Measurements from ENCODE around the gene GNE. TPM values are rescaled to one million over a fixed set of nuclear protein-coding genes. Genes with fewer than 3 reads are reported as not detected.

The GNE gene
- total and polyA plus RNA-seq, 2 of the 13 experiments (the other 11 are each of a cell fraction or from before 2014, with no cell fraction given) = 16.1 to 24.1 TPM

GRCh38 chr9:36165826-36166167 lies 92.5 kb downstream of the GNE start:
- Histone ChIP-seq H3K4me1 (ENCODE audit: insufficient read depth, low read length) (peaks cover 9% of the 10 kb centered on the region; the same call in 1 of the 2 replicates), H2AFZ (ENCODE audit: low read length) (no peak overlapping the region), H3K9me3 (ENCODE audit: low read length) (no peaks in the 10 kb centered on the region), H3K27me3 (ENCODE audit: control insufficient read depth in 1 of 2, insufficient read depth in 2 of 2, low read length in 2 of 2) (peaks cover 4 to 34% of the 10 kb centered on the region in 2 experiments; a peak in 4 of 5 replicates), H3K27ac (ENCODE audit: extremely low read length, insufficient read depth, low read length) (no peak overlapping the region), H3K4me2 (ENCODE audit: low read depth, low read length) (no peak overlapping the region), H3K9ac (ENCODE audit: insufficient read depth, low read depth, low read length) (no peak overlapping the region), H4K20me1 (ENCODE audit: insufficient read depth, low read length) (no peaks in the 10 kb centered on the region), H3K79me2 (ENCODE audit: insufficient read depth, low read length) (no peaks in the 10 kb centered on the region), H3K36me3 (replicated peaks in 1 of 2; ENCODE audit: control insufficient read depth in 1 of 2, insufficient read depth in 2 of 2, low read length in 2 of 2) (no peaks in the 10 kb centered on the region), H3K4me3 (replicated peaks in 1 of 3; ENCODE audit: insufficient read depth in 1 of 3, low read depth in 2 of 3, low read length in 3 of 3) (no peak overlapping the region)
- POLR2A ChIA-PET = no interaction called here
- in situ Hi-C loops (cut with HindIII; ENCODE audit: extremely low pct_ligation_motif_present, low pct_unique_long_range_greater_than_20kb) (loop anchor here (5.0 kb wide), 1 partner anchor 63 kb away; no protein-coding TSS in a partner anchor), intact Hi-C loops (cut with micrococcal nuclease; ENCODE audit: unreplicated experiment) (loop anchor here (1.0 to 5.0 kb wide), 3 partner anchors 62 to 208 kb away; partner anchors contain the start of gene OR2S2)
- BruUV-seq (replicated peaks) = no TSS peak
- CTCF ChIA-PET (ENCODE audit: low intra/inter-chr PET ratio, low total read pairs) = interaction anchor here (0.6 to 3.8 kb wide), 4 partner anchors 63 to 211 kb away, joined by 3 to 40 read pairs (median 8); no protein-coding TSS in a partner anchor
- TF ChIP-seq ZKSCAN5 (CRISPR knock-in tag; IDR thresholded peaks at IDR 0.05) (no peak), EHMT2 (IDR thresholded peaks at IDR 0.05; ENCODE audit: borderline replicate concordance, low read depth, low read length) (no peak), FOXK2 (IDR thresholded peaks at IDR 0.05) (no peak), KMT2A (CRISPR knock-in tag; IDR thresholded peaks at IDR 0.05) (no peak), ZBTB1 (CRISPR knock-in tag; IDR thresholded peaks at IDR 0.05; ENCODE audit: borderline replicate concordance) (no peak), SOX13 (IDR thresholded peaks at IDR 0.05) (no peak), SOX13 (CRISPR knock-in tag; conservative IDR thresholded peaks at IDR 0.05 in 1 of 2, IDR thresholded peaks at IDR 0.05 in 1 of 2) (no peak), BRD4 (CRISPR knock-in tag; IDR thresholded peaks at IDR 0.05) (no peak), EP300 (IDR thresholded peaks at IDR 0.05; ENCODE audit: low read depth in 2 of 2, low read length in 2 of 2) (no peak), EP300 (CRISPR knock-in tag; IDR thresholded peaks at IDR 0.05; ENCODE audit: borderline replicate concordance) (no peak), MXD4 (CRISPR knock-in tag; IDR thresholded peaks at IDR 0.05) (no peak), ZNF235 (CRISPR knock-in tag; IDR thresholded peaks at IDR 0.05; ENCODE audit: borderline replicate concordance) (no peak), FOXO1 (CRISPR knock-in tag; IDR thresholded peaks at IDR 0.05) (no peak), SRSF4 (IDR thresholded peaks at IDR 0.05; ENCODE audit: low read depth, low read length, poor library complexity, severe bottlenecking) (no peak), ZNF550 (CRISPR knock-in tag; IDR thresholded peaks at IDR 0.05; ENCODE audit: borderline replicate concordance) (no peak), ZNF780A (CRISPR knock-in tag; IDR thresholded peaks at IDR 0.05) (no peak), CEBPG (CRISPR knock-in tag; IDR thresholded peaks at IDR 0.05) (no peak), FOXP1 (IDR thresholded peaks at IDR 0.05) (no peak), FOXP1 (CRISPR knock-in tag; IDR thresholded peaks at IDR 0.05) (no peak), CEBPZ (IDR thresholded peaks at IDR 0.05; ENCODE audit: low read length) (no peak), AKAP8 (CRISPR knock-in tag; IDR thresholded peaks at IDR 0.05) (no peak)
- DNase-seq (ENCODE audit: low spot score) (no peak), FAIRE-seq (no peak), ATAC-seq (no peak)
- WGBS (ENCODE audit: low lambda C conversion rate) = 20% methylated on average over 9 of the region's 12 CpGs
